Nucleus accumbens (tissue), 56 donors: ENCODE data around the gene TEAD1.
"Not testable (repeated sequence)": the region's sequence is repeated elsewhere in the genome, so short reads cannot be mapped to it uniquely, and the experiment has no call there.

ENCODE experiments used
- DNase-seq, 56 donors: peaks; one replicate each; lab custom pipeline; 2025; lab: John Stamatoyannopoulos, UW

Gene TEAD1

DNA sequence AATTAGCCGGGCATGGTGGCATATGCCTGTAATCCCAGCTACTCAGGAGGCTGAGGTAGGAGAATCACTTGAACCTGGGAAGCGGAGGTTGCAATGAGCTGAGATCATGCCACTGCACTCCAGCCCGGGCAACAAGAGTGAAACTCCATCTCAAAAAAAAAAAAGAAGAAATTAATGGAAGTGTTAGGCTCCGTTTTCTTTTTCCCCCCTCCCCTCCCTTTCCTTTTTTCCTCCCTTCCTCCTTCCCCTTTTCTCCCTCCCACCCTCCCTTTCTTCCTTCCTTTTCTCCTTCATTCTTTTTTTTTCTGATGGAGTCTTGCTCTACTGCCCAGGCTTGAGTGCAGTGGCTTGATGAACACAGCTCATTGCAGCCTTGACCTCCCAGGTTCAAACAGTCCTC, 203.3 kb downstream of the TEAD1 start:
- not testable (repeated sequence) for DNase-seq

DNA sequence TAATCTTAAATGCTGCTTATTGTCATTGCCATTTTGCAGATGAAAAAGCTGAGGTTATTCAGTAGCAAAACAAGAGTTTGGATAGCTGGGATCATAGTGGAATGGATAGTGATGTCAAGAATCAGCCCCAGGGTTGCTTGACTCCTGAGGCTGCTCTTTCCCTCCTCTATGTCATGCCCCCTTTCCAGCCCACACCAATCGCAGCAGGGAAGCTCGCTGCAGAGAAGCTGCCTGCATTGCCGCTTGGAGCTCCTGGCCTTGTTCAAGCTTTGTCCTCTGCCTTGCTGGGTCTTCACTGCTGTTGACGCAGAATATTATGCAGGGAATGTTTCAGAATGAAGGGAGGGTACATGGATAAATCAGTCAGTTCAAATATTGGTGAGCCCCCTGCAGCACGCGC, 206.1 kb downstream of the TEAD1 start:
- DNase-seq = no peak

DNA sequence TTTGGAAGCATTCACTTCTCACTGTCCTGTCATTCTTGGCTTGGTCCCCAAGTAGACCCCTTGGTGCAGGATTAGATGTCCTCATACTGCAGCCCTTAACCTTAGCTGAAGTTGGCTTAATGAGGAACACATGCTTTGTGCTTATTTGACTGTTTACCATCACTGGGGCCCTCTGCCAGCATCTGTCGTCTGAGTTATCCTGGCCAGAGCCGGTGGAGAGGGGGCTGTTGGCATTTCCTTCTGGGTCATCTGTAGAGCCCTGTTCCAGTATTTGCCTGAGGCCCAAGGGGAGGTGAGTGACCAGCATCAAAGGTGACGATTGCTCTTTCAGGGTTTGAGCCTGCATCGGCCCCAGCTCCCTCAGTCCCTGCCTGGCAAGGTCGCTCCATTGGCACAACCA, 208.4 kb downstream of the TEAD1 start:
- DNase-seq = no peak

DNA sequence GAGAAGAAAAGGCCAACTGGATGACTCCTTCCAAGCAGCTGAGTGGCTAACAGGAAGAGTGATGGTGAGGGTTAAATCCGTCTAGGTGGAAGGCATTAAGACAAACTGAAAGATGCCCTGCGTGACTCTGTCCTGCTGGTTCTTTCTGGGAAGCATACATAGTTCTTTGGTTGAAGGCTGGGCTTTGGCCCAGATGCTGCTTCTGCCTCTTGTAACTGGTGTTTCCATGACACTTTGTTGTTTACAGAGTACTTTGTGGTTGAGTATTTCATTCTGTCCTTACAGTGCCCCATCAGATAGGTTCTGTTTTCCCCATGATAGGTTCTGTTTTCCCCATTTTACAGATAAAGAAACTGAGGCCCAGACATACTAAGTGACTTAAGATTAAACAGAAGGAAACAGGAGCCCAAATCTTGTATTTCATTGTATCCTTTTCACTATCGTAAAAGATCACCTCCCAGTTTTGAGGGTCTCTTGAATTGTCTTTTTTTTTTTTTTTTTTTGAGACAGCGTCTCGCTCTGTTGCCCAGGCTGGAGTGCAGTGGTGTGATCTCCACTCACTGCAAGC, 210.6 kb downstream of the TEAD1 start:
- no peak for DNase-seq

DNA sequence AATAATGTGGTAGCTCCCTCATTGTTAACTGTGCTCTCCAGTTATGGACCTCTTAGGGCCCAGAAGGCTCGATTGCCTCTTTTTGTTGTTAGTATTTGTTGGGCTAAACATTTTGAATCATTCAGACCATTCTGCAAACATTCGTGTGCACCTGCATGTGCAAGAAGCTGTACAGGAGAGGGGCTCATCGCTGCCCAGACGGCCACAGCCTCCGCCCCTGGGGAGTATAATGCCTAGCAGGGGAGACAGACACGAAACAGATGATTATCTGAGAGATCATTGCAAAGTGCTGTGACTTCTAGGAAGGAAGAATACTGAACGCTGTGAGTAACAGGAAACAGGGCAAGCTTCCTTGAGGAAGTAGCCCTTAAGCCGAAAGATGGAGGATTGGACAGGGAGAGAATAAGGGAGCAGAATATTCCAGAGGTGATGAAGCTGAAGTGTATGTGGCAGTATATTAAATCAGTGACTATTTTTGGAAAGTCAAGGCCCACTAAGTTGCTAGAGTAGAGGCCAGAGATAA, 211.6 kb downstream of the TEAD1 start:
- DNase-seq = no peak

DNA sequence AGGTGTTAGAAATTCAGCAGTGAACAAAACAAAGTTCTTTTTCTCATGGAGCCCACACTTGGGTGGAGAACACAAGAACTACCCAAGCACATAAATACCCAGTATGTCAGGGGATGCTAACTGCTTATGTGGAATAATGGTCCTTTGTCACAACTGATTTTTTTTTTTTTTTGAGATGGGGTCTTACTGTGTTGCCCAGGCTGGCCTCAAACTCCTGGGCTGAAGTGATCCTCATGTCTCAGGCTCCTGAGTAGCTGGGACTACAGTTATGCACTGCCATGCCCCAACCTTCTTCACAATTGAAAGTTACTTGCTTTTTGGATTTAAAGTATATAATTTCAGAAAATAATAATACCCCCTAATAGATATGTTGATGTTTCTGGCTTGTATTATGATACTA, 212.3 kb downstream of the TEAD1 start:
- DNase-seq = no peak

DNA sequence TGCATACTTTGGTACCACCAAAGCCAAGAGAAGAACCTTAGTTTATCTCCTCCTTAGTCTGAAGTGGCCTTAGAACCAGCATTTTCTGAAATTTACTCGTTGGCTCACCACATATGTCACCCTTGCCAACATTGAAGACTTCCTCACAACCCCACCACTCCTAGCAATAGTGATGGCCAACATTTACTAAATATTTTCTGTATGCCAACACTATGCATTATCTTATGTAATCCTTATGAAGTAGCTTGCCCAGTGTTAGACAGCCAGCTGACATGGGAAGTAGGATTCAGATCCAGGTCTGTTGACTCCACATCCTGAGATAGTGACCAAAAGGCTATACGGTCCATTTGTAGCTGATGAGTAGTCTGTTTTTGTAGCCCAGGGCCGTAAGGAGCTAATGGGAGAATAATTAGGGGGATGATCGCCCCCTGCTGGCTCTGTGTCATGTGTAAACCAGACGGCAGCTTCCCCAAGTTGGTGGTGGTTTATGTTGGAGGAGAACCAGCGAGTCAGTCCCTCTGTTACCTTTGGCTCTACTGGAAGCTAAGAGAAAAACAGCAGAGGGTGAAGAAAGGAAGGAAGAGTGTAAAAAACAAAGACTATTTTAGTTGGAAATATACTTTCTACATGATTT, 214.4 kb downstream of the TEAD1 start:
- DNase-seq = peak in 49 of 56 donors; percentile 9 to 91 (median 53)

DNA sequence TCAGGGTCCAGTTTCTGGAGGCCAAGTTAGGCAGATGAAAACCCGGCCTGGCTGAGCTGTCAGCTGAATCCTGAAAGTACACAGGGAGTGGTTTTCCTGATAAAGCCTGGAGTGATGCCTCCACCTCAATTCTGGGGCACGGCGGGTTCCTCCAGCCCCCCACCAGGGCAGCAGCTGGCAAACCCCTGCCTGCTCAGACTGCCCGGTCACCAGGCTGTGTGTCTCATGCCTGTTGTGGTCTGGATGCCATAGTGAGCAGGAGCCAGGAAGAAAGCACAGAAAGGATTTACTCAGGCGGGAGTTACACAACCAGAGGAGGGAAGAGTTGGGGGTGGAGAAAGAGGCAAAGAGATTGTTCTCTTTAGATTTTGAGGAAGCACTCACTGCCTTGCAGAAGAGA, 215.0 kb downstream of the TEAD1 start:
- peak in 5 of 56 donors; percentile 7 to 21 (median 18) for DNase-seq

DNA sequence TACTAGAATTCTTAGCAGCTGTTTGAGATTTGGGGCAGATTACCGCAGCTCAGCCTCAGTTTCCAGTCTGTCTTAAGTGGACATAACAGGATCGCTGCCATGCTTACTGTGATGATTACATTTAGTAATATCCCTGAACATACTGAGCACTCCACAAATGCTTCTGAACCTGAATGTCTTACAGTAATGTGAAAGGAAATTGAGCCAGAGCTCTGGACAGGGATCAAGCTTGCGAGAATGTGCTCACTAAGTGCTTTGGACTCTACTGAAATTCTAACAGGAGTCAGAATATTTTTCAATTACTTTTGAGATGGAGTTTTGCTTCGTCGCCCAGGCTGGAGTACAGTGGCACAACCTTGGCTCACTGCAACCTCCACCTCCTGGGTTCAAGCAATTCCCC, 216.3 kb downstream of the TEAD1 start:
- DNase-seq = no peak

DNA sequence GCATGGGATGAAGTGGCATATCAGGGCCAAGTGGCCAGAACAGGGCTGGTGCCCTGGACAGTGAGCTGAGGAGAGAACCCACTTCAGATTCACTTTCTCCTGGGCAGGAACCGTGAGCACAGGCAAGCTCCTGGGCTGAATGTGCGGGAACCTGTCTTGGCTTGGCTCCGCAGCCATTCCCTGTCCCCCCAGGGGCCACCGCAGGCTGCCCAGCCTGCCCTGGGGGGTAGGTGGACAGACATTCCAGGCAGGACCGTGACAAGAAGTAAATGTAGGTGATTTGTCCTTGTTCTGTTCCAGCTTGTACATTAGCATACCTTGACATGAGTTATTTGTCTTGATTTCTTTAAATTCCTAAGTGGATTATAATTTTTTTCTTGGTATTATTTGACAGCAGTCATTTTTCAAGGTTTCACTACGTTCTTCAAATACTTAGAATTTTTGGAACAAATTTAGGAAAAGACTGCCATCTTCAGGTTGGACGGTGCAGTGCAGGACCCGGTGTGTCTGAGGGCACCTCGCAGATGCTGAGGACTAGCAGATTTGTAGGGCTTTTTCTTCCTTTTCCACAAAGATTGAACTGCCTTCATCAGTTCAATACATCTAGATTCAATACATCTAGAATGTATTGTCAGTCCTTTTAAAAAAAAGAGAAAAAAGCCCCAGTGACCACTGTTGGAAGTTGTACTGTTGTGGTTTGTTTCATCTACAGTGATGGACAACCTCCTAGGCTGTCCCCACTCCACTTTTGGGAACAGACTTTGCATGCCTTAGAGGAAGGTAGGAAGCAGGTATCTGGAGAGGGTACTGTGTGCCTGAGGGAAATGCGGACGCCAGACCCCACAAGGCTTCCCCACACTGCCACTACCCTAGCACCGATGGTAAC, 219.8 kb downstream of the TEAD1 start:
- peak in 35 of 56 donors; percentile 1 to 85 (median 35) for DNase-seq

DNA sequence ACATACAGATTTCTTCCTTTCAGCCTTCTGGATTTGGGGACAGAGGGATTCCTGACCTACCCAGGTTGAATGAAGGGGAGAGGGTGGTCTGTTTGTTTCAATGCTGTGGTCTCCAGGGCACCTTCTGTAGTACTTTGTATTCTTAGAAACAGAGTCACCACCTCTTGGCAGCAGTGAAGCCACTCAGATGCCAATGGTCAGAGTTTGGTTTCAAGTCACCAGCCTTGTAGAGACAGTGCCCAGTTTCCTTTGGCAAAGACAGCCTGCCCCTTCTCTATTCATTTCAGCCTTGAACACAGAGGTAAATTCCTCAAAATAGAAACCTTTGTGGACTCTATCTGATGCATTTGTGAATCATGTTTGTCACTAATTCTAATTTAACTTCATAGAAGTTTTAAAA, 223.2 kb downstream of the TEAD1 start:
- peak in 15 of 56 donors; percentile 4 to 55 (median 26) for DNase-seq

DNA sequence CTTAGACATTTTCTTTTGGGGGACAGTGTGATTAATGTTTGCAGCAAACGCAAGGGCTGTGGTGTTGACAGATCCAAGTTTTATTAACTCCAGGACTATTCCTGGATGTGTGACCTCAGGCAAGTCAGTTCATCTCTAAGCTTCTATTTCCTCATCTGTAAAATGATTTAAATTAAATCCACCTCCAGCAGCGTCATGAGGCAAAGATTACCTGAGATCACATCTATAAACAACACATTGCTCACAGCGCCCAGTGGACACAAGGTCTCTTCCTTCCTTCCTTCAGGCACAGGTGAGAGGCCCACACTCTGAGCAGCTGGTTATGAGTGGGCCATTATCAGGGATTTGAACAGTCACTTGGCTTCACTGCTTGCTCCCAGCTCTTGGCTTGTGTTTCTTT, 223.6 kb downstream of the TEAD1 start:
- no peak for DNase-seq

DNA sequence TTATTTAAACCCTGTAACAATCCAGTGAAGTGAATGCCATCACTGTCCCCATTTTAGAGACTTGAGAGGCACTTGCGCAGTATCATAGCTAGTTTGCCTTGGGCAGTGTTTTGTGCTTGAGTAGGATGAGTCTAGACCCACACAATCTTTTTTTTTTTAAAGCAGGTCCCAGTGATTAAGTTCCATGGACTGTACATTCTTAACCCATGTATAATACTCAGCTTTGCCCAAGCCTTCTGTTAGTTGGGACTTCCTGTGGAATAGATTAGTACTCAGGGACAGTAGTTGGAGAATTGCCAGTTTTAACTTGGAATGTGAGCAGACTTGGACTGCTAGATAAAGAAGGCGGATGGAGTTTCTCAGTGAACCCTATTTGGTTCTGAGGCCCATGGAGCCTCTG, 226.3 kb downstream of the TEAD1 start:
- no peak for DNase-seq

DNA sequence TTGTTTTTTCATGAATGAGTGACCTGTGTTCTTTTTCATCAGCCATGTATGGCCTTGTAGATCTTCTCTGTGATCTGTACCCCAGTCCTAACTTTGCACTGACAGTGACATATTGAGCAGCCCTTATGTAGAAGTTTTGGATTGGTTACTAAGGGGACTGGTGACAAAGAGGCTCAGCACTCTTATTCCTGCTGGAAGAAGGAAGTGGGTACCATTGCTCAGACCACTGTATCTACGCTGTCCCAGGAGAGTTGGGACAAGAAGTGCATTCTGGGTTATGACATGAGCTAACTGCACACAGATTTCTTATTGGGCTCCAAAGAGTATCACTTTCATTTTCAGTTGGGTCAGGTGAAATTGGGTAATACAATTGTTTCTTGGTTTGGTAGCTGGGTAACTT, 227.1 kb downstream of the TEAD1 start:
- DNase-seq = no peak

DNA sequence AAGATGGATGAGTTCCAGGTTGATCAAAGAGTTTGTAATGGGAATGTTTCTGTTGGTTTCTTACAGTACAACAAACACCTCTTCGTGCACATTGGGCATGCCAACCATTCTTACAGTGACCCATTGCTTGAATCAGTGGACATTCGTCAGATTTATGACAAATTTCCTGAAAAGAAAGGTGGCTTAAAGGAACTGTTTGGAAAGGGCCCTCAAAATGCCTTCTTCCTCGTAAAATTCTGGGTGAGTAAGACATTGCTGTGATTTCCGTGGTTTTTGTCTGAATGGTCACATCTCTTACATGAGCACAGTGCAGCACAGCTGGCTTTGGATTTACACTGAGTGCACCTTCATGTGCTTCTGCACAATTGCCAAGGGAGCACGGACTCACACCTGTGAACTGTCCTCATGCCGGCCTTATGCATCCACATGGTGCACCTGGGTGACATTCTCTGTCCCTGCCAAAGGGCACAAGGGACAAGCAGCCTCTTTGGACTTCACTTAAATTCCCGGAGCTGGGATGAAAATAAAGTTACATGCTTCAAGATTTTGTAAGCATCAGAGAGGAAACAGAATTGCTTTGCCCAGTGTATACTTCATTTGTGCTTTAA, 227.8 kb downstream of the TEAD1 start:
- DNase-seq = no peak

DNA sequence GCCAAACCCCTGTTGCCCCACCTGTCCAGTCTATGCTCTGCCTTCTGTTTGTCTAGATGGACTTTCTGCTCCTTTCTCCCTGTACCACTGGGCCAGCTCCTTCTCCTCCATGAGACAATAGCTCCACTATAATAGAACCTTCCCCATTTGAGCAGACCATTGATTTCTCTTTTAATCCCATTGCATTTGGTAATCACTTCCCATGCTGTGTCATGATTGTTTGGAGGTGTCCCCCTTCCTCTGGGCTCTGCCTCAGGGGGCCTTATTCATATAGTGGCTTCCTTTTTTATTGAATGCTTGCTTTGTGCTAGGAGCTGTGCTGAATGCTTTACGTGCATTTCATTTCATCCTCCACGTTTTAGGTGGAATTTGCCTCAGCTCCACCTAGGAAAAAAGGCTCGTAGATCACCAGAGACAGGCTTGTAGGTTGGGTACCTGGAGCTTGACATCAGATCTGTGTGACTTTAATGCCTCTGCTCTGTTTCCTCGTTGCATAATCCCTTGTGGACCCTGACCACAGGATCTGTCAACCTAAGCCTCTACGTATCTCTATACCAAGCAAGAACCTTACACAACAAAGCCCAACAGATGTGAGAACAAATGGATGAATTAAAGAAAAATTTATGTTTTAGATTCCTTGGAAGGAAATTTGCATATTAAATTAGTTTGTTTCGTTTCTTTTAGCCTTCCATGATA, 228.7 kb downstream of the TEAD1 start:
- DNase-seq = no peak

DNA sequence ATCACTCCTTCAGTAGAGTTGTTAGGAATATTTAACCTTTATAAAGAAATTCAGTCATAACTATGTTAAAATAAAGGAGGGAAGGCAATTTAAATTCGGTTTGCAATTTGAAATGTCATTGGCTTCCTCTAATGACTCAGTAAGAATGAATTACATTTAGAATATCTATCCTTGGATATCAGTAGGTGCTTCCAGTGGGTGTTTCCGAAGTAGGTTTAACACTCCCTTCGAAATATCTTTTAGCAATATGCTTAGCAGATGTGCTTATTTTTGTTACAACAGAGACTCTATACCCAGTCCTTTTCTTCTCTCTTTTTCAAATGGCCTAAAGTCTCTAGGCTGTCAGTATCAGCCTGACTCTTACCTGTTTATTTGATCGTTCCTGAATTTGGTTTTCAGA, 231.2 kb downstream of the TEAD1 start:
- no peak for DNase-seq

DNA sequence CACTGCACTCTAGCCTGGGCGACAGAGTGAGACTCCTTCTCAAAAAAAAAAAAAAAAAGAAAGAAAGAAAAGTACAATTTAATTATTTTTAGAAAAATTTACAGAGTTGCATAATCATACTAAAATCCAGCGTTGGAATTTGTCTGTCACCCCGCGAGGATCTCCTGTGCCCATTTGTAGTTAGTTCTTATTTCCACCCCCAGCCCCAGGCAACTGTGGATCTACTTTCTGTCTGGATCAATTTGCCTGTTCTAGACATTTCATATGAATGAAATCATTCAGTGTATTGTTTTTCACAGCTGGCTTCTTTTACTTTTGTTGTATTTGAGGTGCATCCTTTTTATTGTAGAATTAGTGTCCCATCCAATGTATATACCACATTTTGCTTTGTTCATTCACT, 232.3 kb downstream of the TEAD1 start:
- DNase-seq = no peak

DNA sequence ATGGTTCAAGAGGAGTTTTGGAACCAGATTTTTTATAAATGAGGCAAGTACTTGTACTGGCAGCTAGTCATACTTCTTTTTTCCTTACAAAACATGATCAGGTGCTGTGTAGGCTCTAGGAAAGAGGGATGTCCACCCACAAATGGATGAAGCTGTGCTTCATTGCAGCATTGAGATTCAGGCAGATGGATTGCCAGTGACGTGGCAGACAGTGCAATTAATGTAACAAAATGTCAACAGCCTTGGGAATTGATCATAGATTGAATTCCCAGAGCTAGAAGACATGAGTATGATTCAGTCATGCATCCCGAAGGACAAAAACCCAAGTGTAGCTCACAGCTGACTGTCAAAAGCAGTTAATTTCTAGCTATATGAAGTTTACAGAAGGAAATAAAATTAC, 235.7 kb downstream of the TEAD1 start:
- peak in 8 of 56 donors; percentile 10 to 59 (median 30) for DNase-seq

DNA sequence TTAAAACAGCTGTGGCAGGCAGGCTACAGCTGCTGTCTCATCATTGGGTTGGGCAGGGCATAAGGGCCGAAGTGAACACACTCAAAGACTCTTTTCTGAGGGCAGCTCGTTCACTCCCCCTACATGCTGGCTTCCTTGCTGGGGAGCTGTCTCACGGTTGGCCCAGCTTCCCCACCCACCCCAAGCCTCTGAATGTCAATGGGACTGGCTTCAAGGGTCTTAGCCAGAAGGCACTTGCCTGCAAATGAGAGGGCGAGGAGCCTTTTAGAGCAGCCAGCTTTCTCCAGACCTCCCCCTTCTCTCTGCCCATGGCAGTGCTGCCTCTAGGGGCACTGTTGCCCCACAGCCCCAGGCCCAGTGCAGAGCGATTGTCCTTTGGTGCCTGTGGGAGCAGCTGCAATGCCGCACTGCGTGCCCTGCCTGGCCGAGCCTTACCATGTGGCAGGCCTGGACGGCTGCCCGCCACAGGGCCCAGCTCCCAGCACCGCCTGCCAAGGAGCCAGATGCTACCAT, 240.2 kb downstream of the TEAD1 start:
- DNase-seq = peak; percentile 31 to 92 (median 83)
